Neuron (in vitro differentiated cells): ENCODE data around the gene EPN3.

Experiments
- H2AFZ ChIP-seq: one replicate; pipeline ENCODE4 v1.6.1; 2013; ENCODE audit warnings: low read depth, mild to moderate bottlenecking, inconsistent platforms, low read length, moderate library complexity
- H3K27me3 ChIP-seq: one replicate; pipeline ENCODE4 v1.6.1; 2013; ENCODE audit warnings: low read length; ENCODE audit not compliant: insufficient read depth
- H3K36me3 ChIP-seq: one replicate; pipeline ENCODE4 v1.6.1; 2013; ENCODE audit warnings: low read length; ENCODE audit not compliant: insufficient read depth
- H3K4me1 ChIP-seq: one replicate; pipeline ENCODE4 v1.6.1; 2013; ENCODE audit warnings: low read length; ENCODE audit not compliant: insufficient read depth
- H3K4me3 ChIP-seq: 2 replicates; pipeline ENCODE4 v1.5.1; 2013; ENCODE audit warnings: mild to moderate bottlenecking, low read length, moderate library complexity
- H3K9me3 ChIP-seq: one replicate; pipeline ENCODE4 v1.6.1; 2013; ENCODE audit warnings: low read length

Gene EPN3

GRCh38 chr17:50588391-50589049 lies 56.0 kb downstream of the EPN3 start:
- no peak overlapping the region for H3K4me3 ChIP-seq
- H3K27me3 ChIP-seq, result no peaks in the 10 kb centered on the region
- H2AFZ ChIP-seq, result no peak overlapping the region
- no peaks in the 10 kb centered on the region for H3K36me3 ChIP-seq
- no peaks in the 10 kb centered on the region for H3K9me3 ChIP-seq
- H3K4me1 ChIP-seq, result peaks cover 33% of the 10 kb centered on the region

- no peak overlapping the region for H2AFZ ChIP-seq
- peaks cover 40% of the 10 kb centered on the region for H3K4me1 ChIP-seq
- no peaks in the 10 kb centered on the region for H3K9me3 ChIP-seq
- no peaks in the 10 kb centered on the region for H3K27me3 ChIP-seq
- no peak overlapping the region for H3K4me3 ChIP-seq
- H3K36me3 ChIP-seq, result no peaks in the 10 kb centered on the region
These were observed 56.7 kb downstream of the EPN3 start for GRCh38 chr17:50589095-50589705.

GRCh38 chr17:50590946-50591737 lies 58.6 kb downstream of the EPN3 start:
- Histone ChIP-seq H2AFZ (no peak overlapping the region), H3K27me3 (no peaks in the 10 kb centered on the region), H3K4me3 (no peak overlapping the region), H3K9me3 (no peaks in the 10 kb centered on the region), H3K4me1 (peaks cover 46% of the 10 kb centered on the region), H3K36me3 (no peaks in the 10 kb centered on the region)

DNA sequence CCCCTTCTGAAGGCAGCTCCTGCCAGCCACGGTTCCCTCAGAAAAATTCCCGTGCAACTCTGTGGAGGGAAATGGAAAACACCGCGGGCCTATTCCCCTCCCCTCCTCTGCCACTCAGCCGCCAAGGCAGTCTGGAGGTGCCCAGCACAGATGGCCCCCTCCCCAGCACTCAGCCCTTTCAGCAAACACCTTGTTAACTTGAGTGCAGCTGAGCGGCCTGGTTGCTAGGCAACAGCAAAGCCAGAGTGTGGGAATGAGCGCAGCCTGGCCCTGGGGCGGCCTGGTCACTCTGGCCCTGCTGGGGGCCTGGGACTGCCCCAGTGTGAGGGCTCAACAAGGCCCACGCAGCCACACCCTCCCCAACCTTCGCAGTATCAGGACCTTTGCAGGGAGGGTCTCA lies 60.8 kb downstream of the EPN3 start:
- no peak overlapping the region for H2AFZ ChIP-seq
- peaks cover 2% of the 10 kb centered on the region for H3K9me3 ChIP-seq
- no peaks in the 10 kb centered on the region for H3K36me3 ChIP-seq
- H3K4me3 ChIP-seq, result no peak overlapping the region
- H3K27me3 ChIP-seq, result no peaks in the 10 kb centered on the region
- peaks cover 41% of the 10 kb centered on the region for H3K4me1 ChIP-seq
